Measurements from ENCODE around the gene RNF20. TPM values are rescaled to one million over a fixed set of nuclear protein-coding genes. Genes with fewer than 3 reads are reported as not detected.

RNF20 gene
- total and polyA plus RNA-seq, 2 donors (not counting 3 experiments of a cell fraction or from before 2014, with no cell fraction given): 6.1 to 33.7 TPM

DNA sequence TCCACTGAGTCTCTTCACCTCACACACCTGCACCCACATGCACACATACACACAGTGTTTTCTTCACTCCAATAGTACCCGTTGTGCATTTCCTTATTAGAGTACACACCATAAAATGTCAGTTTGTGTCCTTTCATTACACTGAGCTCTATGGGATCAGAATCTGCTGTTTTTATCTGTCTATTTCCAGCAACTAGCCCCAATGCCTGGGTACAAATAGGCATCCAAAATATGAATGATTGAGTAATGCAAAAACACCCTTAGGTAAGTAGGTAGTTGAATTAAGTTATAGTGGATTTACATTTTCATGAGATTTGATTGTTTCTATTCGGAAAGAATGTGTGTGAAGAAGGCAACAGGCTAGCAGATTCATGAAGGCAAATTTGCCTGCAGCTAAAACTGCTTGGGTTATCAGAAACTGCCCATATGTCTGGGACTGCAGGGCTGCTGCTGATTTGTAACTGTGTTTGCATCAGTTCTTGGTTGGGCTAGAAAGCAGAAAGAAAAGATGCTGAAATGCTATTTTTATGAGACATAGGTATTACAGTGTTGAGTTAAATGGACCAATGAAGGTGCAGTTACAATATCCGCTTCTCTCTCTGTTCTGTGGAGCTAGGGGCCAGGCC lies 34.2 kb downstream of the RNF20 start:
- POLR2A ChIA-PET: no interaction called here
- FAIRE-seq: no peak
- CTCF ChIA-PET: interaction anchor here (0.7 to 1.9 kb wide), 7 partner anchors 11 to 449 kb away, joined by 3 to 17 read pairs (median 4); no protein-coding TSS in a partner anchor

More for the DNA sequence above, 34.2 kb downstream of the RNF20 start:
- no peaks in the 10 kb centered on the region for H3K9me3 ChIP-seq (replicated peaks; ENCODE audit: control insufficient read depth, insufficient read depth, low read length)
- dilution Hi-C loops (cut with MboI; ENCODE audit: extremely low pct_ligation_motif_present, low sequenced_read_pairs) (no loop called here), intact Hi-C loops (cut with micrococcal nuclease) (no loop called here)
- no peaks in the 10 kb centered on the region for H3K4me1 ChIP-seq (ENCODE audit: control insufficient read depth, extremely low read depth, insufficient read depth, low read length)
- no peaks in the 10 kb centered on the region for H4K20me1 ChIP-seq (replicated peaks; ENCODE audit: control insufficient read depth, extremely low read depth, insufficient read depth, low read length)
- no TSS peak for BruUV-seq (replicated peaks)
- H2AFZ ChIP-seq (ENCODE audit: low read depth, low read length): no peak overlapping the region
- no peaks in the 10 kb centered on the region for H3K9me1 ChIP-seq (replicated peaks; ENCODE audit: control insufficient read depth, extremely low read depth, insufficient read depth, low read length)
- H3K27me3 ChIP-seq (ENCODE audit: control insufficient read depth in 2 of 2, insufficient read depth in 2 of 2, low read length in 2 of 2): no peaks in the 10 kb centered on the region
- H3K4me2 ChIP-seq (ENCODE audit: insufficient read depth, low read length): no peak overlapping the region
- no peaks in the 10 kb centered on the region for H3K79me2 ChIP-seq (ENCODE audit: control insufficient read depth, insufficient read depth, low read length)
- no peak overlapping the region for H3K4me3 ChIP-seq (replicated peaks in 1 of 3; ENCODE audit: insufficient read depth in 1 of 3, low read depth in 1 of 3, low read length in 3 of 3)
- DNase-seq (ENCODE audit: low read depth, low spot score): no peak
- TF ChIP-seq JUN (IDR thresholded peaks at IDR 0.05; ENCODE audit: borderline replicate concordance, insufficient read depth, insufficient read length, low read depth): no peak
- TF ChIP-seq FOS (IDR thresholded peaks at IDR 0.05; ENCODE audit: borderline replicate concordance, insufficient read depth, low read length): no peak
- TF ChIP-seq POLR2AphosphoS5 (IDR thresholded peaks at IDR 0.05; ENCODE audit: insufficient read depth, low read depth, low read length): no peak
- TF ChIP-seq GATA2 (IDR thresholded peaks at IDR 0.05; ENCODE audit: insufficient read depth, insufficient read length, low read depth, low read length): no peak
- TF ChIP-seq EZH2 (IDR thresholded peaks at IDR 0.05; ENCODE audit: borderline replicate concordance, low read depth, low read length, severe bottlenecking): no peak
- TF ChIP-seq, protein P1, sequence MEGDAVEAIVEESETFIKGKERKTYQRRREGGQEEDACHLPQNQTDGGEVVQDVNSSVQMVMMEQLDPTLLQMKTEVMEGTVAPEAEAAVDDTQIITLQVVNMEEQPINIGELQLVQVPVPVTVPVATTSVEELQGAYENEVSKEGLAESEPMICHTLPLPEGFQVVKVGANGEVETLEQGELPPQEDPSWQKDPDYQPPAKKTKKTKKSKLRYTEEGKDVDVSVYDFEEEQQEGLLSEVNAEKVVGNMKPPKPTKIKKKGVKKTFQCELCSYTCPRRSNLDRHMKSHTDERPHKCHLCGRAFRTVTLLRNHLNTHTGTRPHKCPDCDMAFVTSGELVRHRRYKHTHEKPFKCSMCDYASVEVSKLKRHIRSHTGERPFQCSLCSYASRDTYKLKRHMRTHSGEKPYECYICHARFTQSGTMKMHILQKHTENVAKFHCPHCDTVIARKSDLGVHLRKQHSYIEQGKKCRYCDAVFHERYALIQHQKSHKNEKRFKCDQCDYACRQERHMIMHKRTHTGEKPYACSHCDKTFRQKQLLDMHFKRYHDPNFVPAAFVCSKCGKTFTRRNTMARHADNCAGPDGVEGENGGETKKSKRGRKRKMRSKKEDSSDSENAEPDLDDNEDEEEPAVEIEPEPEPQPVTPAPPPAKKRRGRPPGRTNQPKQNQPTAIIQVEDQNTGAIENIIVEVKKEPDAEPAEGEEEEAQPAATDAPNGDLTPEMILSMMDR (IDR thresholded peaks at IDR 0.05; ENCODE audit: extremely low read depth in 1 of 2, insufficient read depth in 1 of 2, low read depth in 1 of 2, low read length in 2 of 2): no peak
- no peak for TF ChIP-seq POLR2A (IDR thresholded peaks at IDR 0.05; ENCODE audit: low read depth, low read length)
- TF ChIP-seq, protein P2, sequence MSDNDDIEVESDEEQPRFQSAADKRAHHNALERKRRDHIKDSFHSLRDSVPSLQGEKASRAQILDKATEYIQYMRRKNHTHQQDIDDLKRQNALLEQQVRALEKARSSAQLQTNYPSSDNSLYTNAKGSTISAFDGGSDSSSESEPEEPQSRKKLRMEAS (IDR thresholded peaks at IDR 0.05; ENCODE audit: insufficient read depth, insufficient read length): no peak
- TF ChIP-seq MYC (IDR thresholded peaks at IDR 0.05; ENCODE audit: low read depth, low read length): no peak
- H3K27ac ChIP-seq (ENCODE audit: insufficient read depth, low read depth, low read length): no peak overlapping the region
- H3K9ac ChIP-seq (replicated peaks; ENCODE audit: extremely low read depth, insufficient read depth, low read length): no peak overlapping the region
- H3K36me3 ChIP-seq (ENCODE audit: control insufficient read depth in 2 of 2, extremely low read depth in 1 of 2, insufficient read depth in 2 of 2, low read length in 2 of 2): no peaks in the 10 kb centered on the region
